Suppressor macrophage (primary cell): Measurements from ENCODE around the gene MREG.
"Not testable (repeated sequence)": the region's sequence is repeated elsewhere in the genome, so short reads cannot be mapped to it uniquely, and the experiment has no call there.

Experiments
- DNase-seq, 4 experiments: peaks; one replicate each; pipeline ENCODE4 v3.0.0-alpha.2; 2020 to 2022

MREG gene

DNA sequence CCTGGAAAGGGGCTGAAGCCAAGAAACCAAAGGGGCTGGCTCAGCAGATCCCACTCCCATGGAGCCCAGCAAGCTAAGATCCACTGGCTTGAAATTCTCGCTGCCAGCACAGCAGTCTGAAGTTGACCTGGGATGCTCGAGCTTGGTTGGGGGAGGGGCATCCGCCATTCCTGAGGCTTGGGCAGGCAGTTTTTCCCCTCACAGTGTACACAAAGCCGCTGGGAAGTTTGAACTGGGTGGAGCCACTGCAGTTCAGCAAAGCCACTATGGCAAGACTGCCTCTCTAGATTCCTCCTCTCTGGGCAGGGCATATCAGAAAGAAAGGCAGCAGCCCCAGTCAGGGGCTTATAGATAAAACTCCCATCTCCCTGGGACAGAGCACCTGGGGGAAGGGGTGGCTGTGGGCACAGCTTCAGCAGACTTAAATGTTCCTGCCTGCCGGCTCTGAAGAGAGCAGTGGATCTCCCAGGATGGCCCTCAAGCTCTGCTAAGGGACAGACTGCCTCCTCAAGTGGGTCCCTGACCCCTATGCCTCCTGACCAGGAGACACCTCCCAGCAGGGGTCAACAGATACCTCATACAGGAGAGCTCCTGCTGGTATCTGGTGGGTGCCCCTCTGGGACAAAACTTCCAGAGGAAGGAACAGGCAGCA is 24.7 kb downstream of the MREG start:
- DNase-seq, result not testable (repeated sequence)

DNA sequence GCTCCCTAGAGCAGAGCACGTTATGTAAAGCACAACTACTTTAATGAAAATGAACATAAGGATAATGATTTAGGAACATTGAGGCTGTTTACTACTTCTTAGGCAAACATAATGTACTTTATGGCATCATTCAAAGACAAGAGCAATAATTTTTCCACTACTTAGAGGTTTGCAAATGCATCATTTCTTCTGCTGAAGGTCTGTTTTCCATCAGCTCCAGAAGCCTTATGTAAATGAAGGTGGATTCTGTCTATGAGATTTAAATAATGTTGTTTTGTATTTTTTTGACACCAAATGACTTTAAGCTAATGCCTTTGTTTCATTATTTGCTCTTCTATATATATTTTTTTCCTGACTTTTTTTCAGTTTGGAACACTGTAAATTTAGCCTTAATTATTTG is 28.1 kb downstream of the MREG start:
- DNase-seq, result no peak

DNA sequence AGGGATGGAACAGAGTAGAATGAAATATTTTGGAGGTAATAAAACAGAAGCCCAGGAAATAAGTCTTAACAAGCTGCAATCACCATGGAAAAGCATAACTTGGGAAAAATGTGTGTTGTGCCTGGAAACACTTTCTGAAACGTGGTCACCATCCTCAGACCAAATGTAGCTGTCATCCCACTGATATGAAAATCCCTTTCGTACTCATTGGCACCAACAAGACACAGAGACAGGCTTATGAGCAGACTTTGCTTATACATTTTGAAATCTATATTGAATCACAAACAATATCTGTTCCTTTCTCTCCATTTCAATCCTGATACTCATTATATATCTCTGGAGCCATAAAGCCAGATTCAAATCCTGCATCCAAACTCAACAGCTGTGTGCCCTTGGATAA is 28.7 kb downstream of the MREG start:
- DNase-seq, result no peak

DNA sequence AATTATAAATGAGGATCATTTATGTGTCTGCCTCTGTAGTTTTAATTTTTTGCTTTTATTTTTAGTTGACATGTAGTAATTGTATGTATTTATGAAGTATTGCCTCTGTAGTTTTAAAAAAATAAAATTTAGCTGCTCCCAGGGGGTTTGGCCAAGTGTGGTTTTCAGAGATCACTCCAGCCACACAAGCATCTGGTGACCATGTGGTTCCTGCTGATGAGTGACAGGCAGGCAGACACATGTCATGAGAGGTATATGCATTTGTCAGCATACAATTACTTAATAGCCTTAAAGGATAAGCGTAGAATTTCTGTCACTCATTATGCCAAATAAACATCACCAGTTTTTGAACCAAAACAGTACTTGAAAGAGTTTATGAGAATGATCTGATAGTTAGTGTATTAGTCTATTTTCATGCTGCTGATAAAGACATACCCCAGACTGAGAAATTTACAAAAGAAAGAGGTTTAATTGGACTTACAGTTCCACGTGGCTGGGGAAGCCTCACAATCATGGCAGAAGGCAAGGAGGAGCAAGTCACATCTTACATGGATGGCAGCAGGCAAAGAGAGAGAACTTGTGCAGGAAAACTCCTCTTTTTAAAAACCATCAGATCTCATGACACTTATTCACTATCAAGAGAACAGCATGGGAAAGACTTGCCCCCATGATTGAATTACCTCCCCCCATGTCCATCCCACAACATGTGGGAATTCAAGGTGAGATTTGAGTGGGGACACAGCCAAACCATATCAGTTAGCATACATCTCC is 29.6 kb downstream of the MREG start:
- DNase-seq, result peak in 3 of 4 experiments; percentile 40 to 44 (median 43)

DNA sequence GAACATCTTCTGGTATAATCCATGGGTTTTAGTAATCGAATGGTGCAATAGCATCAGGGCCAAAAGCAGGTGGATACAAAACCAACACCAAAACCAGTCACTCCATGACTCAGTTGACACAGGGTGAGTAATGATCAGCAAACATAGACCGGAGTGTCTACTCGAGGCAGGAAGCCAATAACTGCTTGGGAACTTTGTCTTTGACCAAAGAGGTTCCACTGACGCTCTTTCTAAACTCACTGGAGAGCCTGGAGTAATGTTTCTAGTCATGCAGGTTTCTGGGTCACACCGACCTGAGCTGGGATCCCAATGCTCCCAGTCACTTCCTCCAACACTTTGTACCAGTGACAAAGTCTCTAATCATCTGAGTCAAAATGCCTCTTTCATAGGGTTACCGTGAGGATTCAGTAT is 30.9 kb downstream of the MREG start:
- DNase-seq, result peak in 1 of 4 experiments; percentile 21

DNA sequence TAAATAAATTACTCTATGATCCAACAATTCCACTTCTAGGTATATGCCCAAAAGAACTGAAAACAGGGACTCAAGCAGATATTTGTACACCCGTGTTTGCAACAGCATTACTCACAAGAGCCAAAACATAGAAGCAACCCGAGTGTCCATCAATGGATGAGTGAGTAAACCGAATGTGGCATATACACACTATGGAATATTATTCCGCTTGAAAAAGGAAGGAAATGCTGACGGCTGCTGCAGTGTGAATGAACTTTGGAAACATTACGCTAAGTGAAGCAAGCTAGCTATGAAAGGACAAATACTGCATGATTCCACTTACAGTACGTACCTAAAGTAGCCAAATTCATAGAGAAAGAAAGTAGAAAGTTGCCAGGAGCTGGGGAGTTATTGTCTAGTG is 32.2 kb downstream of the MREG start:
- peak in 3 of 4 experiments; percentile 19 to 62 (median 56) for DNase-seq

DNA sequence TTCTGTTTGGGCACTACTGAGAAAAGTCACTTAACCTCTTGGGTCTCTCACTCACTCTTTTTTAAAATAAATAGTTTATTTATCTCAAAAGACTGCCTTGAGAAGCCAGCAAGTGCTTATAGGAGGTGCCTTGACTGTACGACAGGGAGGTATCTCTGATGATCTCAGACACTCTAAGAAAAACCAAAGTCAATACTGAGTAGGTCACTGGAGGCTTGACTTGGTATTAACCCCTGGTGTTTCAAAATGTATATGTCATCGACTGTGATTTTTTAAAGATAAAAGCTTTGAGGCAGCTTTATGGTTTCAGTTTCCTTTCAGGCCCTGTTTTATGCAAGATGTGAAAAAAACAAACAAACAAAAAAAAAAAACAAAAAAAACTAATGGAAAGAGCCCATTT is 33.7 kb downstream of the MREG start:
- DNase-seq, result no peak

DNA sequence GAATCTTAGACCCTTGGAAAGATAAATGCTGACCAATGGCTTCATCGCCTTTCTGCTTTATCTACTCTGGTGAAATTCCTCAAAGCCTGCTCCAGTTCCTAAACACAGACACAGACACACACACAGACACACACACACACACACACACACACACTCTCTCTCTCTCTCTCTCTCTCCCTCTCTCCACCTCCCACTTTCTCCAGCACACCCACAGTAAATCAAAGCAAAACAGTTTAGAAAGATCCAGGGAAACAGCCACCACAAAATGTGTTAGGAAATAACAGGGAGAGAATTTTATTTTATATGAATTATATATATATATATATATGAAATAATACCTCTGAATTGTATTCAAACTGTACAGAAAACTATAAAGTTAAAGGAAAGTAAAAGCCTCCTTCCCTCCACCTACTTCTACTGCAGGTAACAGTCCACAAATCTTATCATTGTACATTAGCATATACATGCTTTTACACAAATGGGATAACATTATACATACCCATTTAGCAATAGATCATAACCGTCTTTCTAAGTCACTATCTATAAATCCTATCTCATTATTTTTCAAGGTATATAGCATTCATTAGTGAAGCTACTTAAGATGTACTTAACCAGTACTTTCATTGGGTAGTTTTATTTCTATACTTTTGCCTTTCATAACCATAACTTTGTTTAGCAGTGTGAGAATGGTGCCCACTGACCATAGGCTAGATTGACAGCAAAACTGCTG is 38.5 kb downstream of the MREG start:
- no peak for DNase-seq

DNA sequence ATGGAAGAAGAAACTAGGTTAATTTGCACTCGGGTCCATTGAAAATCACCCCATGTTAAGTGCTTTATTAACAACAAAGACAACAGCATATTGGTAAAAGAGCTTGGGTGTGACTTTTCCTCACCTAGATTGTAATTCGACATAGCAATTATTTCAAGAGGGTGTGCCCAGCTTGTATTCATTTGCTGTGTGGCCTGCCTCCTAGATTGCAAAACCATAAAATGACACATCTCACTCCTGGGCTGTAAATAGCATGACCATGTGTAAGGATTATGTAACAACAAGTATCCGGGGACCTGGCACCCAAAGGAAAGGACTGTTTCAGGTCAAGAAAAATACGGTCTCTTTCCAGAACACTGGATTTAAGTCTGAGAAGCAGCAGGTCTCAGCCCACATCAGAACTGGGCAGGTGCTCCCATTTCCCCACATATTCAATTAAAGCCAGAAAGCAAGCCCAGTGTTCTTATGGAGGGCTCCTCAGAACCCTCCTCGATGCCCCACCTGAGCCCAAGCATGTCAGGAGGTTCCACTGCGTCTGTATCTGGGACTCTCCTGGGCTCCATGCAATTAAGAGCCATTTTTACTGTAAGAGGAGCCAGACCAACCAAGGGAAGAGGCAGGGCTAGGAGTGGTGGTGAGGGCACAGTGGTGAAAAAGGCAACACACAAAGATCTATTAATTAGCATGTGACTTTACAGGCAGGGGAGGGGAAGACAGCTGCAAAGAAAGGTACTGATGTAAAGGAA is 39.2 kb downstream of the MREG start:
- DNase-seq, result peak; percentile 43 to 80 (median 70)

DNA sequence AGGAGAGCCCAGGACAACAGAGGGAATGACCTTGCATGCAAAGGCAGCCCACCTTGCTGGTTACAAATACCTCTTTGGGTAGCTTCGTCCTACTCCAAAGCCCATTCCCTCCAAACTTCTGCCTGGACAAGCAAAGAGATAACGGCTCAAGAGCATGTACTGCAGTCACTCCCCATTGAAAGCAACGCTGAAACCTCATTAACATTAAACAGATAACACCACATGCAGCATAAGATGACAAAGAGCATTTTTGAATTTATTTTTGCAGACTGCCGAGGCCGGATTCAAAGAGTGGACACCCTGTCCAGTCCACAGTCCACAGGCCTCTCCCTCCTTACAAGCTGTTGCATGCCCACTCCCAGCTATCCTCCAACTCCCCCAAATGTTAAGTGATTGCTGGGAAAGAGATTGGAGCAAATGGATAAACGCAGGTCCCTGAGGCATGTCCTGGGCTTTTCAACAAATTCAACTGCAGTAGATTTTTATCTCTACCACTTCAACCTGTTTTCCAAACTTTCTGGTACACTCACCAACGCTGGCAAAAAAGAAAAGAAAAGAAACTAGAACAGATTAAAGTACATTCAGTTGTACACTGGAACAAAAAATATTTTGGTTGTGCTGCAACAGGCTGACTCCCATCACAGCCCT is 40.1 kb downstream of the MREG start:
- DNase-seq, result no peak

DNA sequence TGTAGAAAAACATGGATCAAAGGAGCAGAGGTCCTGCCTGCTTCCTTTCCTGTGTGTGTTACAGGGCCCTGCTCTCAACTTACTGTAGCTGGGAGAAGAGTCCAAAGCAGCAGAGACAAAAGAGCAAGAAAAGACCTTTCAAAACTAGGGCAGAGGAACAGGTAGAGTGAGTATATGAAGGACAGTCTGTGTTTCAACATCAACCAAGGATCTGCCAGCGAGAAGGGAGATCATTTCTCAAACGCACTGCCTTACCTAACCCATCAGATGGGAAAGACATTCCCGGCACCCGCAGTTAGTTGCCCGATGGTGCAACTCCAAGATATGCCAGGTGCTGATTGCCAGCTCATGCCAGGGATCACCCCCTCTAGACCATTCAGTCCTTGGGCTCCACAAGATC is 41.7 kb downstream of the MREG start:
- DNase-seq, result no peak

DNA sequence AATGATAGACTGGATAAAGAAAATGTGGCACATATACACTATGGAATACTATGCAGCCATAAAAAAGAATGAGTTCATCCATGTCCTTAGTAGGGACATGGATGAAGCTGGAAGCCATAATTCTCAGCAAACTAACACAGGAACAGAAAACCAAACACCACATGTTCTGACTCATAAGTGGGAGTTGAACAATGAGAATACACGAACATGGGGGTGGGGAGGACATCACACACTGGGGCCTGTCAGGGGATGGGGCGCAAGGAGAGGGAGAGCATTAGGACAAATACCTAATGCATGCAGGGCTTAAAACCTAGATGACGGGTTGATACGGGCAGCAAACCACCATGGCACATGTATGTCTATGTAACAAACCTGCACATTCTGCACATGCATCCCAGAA is 42.5 kb downstream of the MREG start:
- DNase-seq, result peak in 1 of 4 experiments; percentile 27

DNA sequence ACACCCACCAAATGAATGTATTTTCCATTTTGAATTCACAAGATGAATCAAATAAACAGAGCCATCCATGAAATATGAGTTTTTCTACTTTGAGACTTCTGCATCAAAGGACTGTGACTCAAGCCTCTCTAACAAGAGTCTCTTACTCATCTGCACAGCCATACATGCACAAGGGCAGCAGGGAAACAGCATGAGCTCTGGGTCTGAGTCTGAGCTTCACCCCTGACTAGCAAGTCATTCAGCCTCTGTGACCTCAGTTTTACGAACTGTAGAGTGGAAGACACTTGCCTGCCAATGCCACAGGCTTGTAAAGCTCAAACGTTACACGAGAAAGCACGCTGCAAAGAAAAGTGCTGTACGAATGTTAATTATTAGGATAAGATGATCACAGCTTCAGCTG is 42.9 kb downstream of the MREG start:
- peak in 3 of 4 experiments; percentile 16 to 53 (median 36) for DNase-seq

DNA sequence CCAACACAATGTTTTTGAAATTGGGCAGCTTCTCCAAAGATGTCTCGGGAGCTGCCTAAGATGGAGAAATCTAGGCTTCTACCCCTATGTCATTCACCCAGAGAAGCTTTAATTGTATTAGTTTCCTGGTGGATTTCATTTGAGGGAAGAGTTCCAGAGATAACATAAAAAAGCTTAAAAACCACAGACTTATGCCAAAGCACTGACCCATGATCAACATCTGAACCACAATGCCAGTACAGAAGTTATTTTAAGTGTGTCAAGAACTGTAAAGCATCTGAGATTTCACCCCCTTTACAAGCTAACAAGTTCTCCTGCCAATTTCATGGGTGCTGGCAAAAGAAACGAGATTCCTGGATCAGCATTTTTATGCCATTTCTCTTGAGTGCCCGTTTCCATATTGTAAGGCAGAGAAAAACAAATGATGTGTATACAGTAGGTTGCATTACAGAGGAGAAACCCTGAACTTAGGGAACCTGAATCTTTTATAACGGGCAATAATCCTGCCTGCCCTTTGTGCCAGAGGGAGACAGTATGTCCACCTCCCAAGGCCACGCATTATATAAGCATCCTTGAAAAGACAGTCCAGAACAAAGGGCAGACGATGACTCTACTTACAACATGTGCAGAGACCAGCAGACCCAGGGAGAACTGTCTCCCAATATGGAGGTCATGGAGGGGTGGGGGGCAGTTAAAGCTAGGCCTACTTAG is 44.1 kb downstream of the MREG start:
- DNase-seq, result no peak

DNA sequence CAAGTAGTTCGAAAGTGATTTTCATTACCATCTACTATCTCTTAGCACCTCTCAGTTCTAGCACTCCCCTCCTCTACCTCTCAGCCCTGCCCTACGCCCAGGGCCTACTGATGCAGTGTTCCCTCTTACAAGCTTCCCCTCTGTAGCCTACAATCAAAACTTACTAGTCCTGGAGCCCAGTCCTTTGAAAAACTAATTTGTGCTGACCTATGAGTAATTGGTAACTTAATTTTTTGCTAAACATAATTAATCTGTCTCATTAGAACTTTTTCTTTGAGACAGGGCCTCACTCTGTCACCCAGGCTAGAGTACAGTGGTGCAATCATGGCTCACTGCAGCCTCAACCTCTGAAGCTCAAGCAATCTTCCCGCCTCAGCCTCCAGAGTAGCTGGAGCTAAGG is 44.9 kb downstream of the MREG start:
- no peak for DNase-seq

DNA sequence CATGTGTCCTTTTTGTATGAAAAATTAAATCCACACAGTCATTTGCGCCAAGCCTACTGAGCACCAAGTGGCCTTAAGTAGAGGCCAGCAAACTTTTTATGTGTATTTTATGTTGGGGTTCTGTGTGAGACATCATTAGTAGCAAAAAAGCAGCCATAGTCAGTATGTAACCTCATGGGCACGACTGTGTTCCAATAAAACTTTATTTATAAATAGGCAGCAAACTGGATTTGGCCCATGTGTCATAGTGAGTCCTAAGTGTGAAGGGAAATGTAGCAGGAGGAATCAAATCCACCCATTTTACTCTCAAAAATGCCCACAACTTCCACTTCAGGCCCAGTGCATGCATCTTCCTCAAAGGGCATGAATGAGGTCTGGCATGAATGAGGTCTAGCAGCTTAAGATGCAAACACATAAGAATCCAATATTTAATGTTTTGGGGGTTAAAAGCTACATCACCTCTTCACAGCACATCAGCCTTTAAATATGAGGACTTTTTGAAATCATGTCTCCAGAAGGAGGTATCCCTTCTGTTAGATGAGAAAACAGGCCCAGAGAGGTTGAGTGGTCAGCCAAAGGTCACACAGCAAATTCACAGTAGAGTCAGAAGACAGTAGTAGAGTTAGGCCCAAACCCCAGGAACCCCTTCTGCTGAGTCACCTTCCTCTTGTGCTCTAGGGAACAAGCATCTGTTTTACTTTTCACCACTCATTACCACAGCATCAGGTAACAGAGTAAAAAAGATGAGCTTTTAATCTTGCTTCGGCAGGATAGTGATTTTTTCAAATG is 45.6 kb downstream of the MREG start:
- peak in 3 of 4 experiments; percentile 20 to 39 (median 23) for DNase-seq

DNA sequence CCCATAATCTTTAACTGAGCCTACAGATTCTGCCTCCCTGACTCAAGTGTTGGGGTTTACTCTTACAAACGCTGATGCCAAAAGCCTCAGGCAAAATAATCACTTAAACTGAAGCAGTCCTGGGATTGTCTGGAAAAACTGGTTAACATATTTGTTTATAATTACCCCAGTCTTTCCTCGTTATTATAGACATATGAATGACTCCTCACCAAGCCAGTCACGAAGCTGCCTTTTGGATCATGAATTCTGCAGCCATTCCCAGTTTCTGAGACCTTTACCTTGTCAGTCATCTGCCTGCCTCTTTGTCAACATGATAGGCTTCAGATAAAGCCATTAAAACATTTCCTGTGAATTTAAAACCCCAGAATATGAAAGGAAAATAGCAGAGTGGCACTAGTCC is 46.4 kb downstream of the MREG start:
- DNase-seq, result no peak

DNA sequence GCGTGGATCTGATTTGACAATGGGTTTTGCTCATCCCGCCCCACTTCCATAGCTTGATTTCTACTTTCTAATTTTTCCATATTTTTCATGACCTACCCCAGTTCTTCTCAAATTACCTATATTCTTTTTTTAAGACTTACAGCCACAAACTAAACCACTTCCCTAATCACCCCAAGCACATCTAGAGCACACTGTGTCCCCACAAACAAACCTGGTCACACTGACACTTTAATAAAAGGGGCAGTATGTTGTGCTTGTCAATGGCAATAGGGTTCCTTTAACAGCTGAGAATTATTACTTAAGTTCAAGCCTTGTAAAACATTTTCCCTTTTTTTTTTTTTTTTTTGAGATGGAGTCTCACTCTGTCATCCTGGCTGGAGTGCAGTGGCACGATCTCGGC is 47.1 kb downstream of the MREG start:
- DNase-seq, result no peak

DNA sequence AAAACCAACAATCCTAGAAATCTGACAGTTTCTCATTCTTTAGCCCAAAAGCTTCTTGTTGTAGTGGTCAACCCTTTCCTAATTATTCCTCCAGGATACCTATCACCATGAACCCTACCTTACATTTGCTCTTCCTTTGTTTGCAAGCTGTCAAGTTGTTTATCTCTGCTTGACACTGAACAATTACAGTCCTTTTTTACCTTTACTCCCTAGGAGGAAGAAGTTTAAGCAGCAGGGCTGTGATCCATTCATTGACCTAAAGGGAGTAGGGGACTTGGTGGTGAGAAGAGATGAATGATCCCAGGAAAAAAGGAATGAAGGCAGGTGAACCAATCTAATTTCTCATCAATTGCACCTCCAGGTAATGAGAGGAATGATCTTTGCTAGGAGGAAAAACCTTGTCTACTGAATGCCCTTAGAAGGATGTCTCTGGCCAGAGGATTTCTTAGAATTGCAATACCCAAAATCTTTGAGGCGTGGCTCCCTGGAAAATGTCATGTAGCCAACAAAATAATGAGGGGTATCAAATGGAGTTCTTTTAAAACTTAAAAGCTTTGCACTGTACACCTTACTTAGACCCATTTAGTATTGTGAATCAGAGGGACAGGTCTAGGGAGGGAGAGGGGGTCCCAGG is 47.7 kb downstream of the MREG start:
- no peak for DNase-seq

DNA sequence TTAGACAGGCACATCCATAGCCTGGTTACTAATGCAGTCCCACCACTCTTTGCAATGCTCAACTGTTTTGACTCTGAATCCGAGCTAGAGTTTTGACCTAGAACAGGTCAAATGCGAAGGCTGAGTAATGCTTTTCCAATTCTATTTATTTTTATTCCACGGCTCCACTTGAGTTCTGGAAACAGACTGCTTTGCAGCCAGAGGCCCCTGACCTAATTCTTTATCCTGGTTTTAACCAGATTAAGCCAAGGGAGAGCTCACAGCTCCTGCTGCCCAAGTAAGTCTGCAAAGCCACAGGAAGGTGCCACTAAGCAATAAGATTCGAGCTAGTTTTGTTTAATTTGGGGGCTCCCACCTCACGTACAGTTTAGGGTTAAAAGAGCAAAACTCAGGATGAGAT is 51.4 kb downstream of the MREG start:
- DNase-seq, result no peak
